NCI-H1417 (cell line): Measurements from ENCODE around the gene PCDHGB5.
"Not testable (repeated sequence)": the region's sequence is repeated elsewhere in the genome, so short reads cannot be mapped to it uniquely, and the experiment has no call there.

ENCODE experiments used
- DNase-seq, 3 experiments: peaks; one replicate each; lab custom pipeline; 2025; lab: John Stamatoyannopoulos, UW

PCDHGB5 gene

GRCh38 chr5:141382469-141383294, 15.1 kb upstream of the PCDHGB5 start, which contains the start of gene PCDHGA7:
Gene PCDHGA7 (plus strand): TSS chr5:141382742. CDS start chr5:141382900, 158 bp downstream.
- no peak for DNase-seq

DNA sequence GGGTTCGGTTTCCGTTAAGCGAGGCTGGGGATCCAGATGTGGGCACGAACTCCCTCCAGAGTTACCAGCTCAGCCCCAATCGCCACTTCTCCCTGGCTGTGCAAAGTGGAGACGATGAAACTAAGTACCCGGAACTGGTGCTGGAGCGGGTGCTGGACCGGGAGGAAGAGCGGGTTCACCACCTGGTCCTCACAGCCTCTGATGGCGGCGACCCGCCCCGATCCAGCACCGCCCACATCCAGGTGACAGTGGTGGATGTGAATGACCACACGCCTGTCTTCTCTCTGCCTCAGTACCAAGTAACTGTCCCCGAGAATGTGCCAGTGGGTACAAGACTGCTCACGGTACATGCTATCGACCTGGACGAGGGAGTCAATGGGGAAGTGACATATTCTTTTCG, 14.4 kb upstream of the PCDHGB5 start:
- DNase-seq, result no peak

GRCh38 chr5:141384471-141385267, 13.1 kb upstream of the PCDHGB5 start:
- DNase-seq, result no peak

DNA sequence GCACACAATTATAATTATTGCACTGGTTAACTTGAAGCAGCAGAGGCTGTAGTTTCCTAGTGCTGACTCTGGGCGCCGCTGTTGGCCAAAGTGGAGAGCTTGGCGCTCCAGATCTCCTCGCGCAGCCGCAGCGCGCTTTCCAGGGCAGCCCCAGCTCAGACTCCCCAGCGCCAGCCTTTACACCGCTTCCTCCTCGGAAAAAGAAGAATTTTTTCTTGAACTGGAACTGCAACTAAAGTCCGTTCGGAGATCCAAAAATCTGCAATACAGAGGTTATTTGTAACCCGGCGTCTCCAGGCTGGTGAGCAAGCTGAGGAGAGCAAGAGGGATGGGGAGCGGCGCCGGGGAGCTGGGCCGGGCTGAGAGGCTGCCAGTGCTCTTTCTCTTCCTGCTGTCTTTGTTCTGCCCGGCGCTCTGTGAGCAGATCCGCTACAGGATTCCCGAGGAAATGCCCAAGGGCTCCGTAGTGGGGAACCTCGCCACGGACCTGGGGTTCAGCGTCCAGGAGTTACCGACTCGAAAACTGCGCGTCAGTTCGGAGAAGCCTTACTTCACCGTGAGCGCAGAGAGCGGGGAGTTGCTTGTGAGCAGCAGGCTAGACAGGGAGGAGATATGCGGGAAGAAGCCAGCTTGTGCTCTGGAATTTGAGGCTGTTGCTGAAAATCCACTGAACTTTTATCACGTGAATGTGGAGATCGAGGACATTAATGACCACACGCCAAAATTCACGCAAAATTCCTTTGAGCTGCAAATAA, 10.0 kb upstream of the PCDHGB5 start, which contains the start of gene PCDHGB4:
TSS of gene PCDHGB4 (plus strand) at position 142 of the 755 bp plus-strand sequence. CDS start at position 329, 187 bp downstream.
- DNase-seq, result not testable (repeated sequence)

DNA sequence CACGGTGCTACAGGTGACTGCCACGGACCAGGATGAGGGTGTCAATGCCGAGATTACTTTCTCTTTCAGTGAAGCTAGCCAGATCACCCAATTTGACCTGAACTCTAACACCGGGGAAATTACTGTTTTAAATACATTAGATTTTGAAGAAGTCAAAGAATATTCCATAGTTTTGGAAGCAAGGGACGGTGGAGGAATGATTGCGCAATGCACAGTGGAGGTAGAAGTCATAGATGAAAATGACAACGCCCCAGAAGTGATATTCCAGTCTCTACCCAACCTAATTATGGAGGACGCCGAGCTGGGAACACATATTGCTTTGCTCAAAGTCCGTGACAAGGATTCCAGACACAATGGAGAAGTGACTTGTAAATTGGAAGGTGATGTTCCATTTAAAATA, 9.1 kb upstream of the PCDHGB5 start:
- no peak for DNase-seq

GRCh38 chr5:141389153-141390042, 8.3 kb upstream of the PCDHGB5 start:
- no peak for DNase-seq

GRCh38 chr5:141392429-141393198, 5.1 kb upstream of the PCDHGB5 start, which contains the start of gene PCDHGA8:
Gene PCDHGA8 (plus strand): TSS chr5:141392633. CDS start chr5:141392814, 181 bp downstream.
- DNase-seq, result no peak

GRCh38 chr5:141393267-141393666, 4.5 kb upstream of the PCDHGB5 start:
- no peak for DNase-seq

GRCh38 chr5:141394401-141395187, 3.2 kb upstream of the PCDHGB5 start:
- DNase-seq, result not testable (repeated sequence)

GRCh38 chr5:141398608-141399007, 861 bp downstream of the PCDHGB5 start:
- DNase-seq, result no peak

- no peak for DNase-seq
These were observed 2.0 kb downstream of the PCDHGB5 start for GRCh38 chr5:141399555-141400258.

DNA sequence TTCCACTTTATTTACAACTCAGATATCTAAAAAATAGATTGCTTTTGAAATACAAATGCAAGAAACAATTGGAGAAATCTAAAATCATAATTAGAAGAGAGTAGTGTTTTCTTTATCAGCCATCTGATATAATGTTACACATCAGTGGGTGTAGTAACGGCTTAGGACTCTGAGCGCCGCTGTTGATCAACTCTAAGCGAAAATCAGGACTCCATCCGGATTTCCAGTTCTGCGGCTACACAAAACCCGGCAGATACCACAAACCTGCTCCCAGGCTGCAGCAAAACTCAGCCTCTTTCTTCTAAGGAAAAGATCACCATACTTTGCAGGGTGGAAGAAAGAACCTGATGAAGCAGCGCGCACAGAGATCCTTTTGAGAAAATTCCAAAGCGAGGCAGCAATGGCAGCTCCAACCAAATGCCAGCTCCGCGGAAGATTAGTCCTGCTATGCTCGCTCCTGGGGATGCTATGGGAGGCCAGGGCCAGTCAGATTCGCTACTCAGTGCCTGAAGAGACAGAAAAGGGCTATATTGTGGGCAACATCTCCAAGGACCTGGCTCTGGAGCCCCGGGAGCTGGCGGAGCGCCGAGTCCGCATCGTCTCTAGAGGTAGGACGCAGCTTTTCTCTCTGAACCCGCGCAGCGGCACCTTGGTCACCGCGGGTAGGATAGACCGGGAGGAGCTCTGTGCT, 5.0 kb downstream of the PCDHGB5 start, which contains the start of gene PCDHGA9:
TSS of gene PCDHGA9 (plus strand) at position 226 of the 691 bp plus-strand sequence. CDS start at position 401, 175 bp downstream.
- peak in 1 of 3 experiments; percentile 1 for DNase-seq

- DNase-seq, result no peak
These were observed 5.6 kb downstream of the PCDHGB5 start for GRCh38 chr5:141403387-141403786.

DNA sequence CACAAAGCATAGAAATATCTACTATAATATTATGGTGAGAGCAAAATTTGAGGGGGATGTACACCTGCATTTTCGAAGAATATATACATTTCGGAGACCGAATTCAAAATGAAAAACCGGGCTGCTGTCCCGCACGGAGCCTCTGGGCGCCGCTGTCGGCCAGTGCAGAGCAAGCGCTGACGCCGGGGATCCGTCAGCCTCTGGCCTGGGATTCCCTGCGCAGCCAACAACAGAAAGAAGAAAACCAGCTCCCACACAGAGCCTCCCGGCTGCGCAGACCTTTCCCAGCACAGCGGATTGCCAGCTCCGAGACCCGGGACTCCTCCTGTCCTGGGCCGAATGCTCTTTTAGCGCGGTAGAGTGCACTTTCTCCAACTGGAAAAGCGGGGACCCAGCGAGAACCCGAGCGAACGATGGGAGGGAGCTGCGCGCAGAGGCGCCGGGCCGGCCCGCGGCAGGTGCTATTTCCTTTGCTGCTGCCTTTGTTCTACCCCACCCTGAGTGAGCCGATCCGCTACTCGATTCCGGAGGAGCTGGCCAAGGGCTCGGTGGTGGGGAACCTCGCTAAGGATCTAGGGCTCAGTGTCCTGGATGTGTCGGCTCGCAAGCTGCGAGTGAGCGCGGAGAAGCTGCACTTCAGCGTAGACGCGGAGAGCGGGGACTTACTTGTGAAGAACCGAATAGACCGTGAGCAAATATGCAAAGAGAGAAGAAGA, 10.2 kb downstream of the PCDHGB5 start, which contains the start of gene PCDHGB6:
TSS of gene PCDHGB6 (plus strand) at position 232 of the 716 bp plus-strand sequence. CDS start at position 414, 182 bp downstream.
- DNase-seq, result not testable (repeated sequence)

DNA sequence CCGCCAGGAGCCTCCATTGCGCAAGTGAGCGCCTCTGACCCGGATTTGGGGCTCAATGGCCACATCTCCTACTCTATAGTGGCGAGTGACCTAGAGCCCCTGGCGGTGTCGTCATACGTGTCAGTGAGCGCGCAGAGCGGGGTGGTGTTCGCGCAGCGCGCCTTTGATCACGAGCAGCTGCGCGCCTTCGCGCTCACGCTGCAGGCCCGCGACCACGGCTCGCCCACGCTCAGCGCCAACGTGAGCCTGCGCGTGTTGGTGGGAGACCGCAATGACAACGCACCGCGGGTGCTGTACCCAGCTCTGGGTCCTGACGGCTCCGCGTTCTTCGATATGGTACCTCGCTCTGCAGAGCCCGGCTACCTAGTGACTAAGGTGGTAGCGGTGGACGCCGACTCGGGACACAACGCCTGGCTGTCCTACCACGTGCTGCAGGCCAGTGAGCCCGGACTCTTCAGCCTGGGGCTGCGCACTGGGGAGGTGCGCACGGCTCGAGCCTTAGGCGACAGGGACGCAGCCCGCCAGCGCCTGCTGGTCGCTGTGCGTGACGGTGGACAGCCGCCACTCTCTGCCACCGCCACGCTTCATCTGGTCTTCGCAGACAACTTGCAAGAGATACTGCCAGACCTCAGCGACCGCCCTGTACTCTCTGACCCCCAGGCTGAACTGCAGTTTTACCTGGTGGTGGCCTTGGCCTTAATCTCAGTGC, 12.0 kb downstream of the PCDHGB5 start:
- DNase-seq, result no peak

DNA sequence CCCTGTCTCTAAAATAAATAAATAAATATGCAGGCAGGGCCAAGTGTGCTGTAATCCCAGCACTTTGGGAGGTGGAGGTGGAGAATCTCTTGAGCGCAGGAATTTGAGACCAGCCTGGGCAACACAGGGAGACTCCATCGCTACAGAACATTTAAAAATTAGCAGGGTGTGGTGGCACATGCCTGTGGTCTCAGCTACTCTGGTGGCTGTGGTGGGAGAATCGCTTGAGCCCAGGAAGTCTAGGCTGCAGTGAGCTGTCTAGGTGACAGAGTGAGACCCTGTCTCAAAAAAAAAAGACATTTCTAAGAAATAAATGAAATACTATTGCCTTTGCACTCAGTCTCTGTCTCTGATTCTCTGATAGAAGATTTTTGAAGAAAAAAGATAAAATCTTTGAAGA, 13.8 kb downstream of the PCDHGB5 start:
- no peak for DNase-seq
